NCI-H1436 (cell line): ENCODE data around the gene ACACB.
A peak's percentile ranks its signal among the peaks of the same experiment; 100 is the strongest.

ENCODE experiments used
- DNase-seq: peaks from one replicate; lab custom pipeline; 2025; lab: John Stamatoyannopoulos, UW

The ACACB gene

DNA sequence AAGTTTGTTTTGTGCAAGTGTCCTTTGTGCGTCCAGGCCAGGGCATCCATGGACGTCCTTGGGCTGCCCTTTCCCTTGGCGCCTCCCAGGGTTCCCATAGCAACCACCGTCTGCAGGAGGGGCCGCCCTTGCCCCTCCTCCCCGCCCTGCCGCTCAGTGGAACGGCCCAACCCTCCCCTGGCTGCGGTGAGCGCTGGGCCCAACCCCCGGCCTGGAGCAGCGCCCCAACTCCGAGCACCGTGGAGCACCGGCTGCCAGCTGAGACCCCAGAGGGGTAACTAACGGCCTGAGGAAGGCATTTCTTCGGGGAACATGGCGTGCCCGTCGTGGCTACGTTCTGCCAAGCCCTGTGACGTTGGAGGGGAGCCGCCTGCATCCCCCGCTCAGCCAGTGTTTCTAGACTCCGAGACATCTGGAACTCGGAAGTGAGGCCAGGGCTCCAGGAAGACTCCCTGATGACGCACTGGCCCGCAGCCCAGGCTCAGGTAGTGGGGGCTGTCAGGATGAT is 5.3 kb upstream of the ACACB start:
- DNase-seq: no peak

DNA sequence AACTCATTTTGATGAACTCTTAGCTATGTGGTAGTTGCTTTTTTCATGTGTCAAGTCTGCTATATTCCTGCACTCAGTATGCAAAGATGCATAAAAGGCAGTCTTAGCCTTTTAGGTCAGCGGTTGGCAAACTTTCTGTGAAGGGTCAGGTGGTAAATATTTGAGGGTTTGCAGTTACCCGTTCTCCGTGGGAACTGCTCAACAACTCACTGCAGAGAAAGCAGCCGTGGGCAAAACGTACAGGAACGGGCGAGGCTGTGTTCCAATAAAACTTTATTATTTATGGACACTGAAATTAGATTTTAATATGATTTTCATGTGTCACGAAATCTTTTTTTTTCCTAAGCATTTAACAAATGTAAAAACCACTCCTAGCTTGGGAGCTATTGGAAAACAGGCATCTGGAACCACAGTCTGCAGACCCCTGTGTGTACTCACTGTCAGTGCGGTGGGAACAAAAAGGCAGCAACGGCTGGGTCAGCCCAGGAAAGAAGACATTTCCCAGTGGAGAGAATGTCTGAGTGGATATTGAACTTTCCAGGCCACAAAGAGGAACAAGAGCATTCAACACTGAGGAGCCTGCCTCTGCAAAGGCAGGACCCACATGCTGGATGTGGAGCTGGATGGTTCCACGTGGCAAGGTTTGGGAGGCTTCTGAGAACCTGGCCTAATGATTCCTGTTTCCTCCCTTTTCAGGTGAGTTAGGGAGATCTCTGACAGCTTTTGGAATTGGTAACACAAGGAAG is 3.5 kb upstream of the ACACB start:
- DNase-seq: no peak

DNA sequence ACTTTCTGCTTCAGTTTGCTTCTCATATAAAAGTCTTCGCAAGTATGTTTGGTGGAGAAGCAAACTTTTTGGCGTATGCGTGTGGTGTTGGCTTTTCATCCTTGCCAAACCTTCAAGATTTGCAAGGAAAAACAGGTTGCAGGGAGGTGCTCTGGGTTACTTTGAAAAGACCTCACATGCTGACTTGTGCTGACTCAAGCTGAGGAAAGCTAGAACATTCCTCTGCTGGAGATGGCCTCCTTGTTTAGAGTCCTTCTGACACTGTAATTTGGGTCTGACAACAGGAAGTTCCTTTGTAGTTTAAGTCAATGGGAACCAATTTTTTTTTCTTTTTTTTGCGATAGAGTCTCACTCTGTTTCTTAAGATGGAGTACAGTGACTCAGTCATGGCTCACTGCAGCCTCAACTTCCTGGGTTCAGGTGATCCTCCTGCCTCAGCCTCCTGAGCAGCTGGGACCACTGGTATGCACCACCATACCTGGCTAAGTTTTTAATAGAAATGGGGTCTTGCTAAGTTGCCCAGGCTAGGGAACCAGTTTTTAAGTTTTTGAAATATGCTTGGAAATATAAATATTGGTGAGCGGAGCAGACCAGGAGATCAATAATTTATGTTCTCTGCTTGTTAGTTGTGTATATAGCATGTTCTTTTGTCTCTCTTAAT is 2.6 kb upstream of the ACACB start:
- DNase-seq: no peak

DNA sequence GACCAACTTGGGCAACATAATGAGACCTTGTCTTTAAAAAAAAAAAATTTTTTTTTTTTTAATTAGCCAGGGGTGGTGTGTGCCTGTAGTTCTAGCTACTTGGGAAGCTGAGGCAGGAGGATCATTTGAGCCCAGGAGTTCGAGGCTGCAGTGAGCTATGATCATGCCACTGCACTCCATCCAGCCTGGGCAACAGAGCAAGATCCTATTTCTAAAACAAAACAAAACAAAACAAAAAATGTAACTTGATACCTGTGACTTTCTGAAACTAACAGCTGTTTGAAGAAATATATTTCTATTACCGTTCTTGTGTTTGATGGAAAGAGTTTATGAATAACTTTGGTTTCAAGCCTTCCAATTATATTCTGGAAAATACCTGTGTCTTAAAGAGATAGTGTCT is 1.7 kb upstream of the ACACB start:
- no peak for DNase-seq

DNA sequence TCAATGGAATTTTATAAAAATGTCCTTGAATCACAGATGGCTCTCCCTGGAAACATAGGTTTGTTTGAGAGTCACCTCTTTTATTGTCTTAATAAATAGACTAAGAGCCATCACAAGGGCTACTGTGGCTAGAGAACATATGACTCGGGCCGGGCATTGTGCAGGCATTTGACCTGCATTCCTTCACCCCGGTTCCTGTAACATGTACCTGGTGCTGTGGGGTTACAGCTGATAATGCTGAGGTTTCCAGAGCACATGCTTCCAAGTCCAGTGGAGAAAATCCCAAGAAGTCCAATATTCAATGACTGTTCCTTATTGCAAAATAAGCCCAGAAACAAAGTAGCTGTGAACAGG is 1.0 kb upstream of the ACACB start:
- no peak for DNase-seq

DNA sequence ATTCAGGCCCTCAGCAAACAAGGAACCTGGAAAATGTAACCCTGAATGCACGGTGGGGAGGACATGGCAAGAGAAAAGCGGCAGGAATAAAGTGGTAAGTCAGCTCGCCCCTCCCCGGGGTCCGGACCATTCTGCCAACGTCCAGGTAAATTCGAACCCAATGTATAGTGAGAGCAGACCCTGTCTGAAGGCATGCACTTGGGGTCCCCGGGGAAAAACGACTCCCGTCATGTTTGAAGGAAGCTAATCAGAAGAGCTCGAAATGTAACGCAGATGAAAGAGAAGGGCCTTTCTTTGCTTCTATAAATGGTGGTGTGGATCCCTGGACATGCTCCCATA is 193 bp downstream of the ACACB start:
- DNase-seq: no peak

DNA sequence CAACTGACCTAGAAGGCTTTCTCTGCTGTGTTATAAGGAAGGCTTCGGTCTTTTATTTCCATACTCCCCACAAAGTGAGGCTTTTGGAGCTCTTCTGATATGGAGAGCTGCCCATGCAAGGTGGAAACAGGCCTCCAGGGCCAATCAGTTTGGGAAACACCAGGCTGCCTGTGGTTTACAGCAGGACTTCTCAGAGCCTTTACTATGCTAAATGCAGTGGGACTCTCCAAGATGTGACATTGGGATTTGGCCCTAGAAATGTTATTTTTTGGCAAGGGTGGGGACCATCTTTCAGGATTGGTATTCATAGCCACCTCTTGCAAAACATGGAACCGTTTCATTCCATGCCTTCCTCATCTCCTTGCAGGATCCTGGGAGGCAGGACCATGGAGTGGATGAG is 3.7 kb downstream of the ACACB start:
- no peak for DNase-seq

DNA sequence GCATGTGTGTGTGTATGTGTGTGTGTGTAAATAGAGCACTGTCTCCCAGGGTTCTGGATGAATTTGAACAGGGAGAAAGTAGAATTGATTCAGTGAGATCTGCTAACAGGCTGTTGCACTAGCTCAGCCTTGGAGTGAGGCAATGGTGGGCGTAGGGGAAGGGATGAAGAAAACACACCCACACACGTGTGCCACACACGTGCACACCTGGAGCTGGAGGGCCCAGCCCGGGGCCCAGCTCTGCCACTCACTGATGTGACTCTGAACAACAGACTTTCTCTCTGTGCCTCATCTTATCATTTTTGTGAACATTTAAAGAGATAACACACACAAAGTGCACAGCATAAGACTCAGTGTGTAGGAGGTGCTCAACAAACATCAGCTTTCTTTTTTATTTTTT is 4.2 kb downstream of the ACACB start:
- DNase-seq: no peak

DNA sequence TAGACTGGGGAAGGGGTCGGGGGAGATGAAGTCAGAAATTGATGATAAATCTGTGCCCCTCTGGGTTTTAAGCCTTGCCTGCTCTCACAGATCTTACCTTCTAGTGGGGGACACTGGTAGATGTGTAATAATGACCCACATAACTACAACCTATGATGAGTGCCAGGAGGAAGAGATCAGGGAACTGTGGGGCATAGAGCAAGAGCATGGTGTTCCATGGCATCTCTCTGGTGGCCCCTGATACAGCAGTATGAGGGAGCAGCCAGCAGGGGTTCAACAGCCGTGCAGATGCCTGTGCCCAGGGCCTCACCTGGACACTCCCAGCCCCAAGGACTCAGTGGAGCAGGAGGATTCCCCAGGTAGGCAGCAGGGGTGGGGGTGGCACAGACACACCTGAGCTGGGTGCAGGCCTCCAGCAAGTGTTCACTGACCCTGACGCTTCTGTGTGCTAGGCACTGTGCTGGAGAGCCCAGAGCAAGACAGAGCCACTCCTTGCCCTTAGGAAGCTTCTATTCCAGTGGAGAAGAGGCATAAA is 5.0 kb downstream of the ACACB start:
- DNase-seq: no peak

DNA sequence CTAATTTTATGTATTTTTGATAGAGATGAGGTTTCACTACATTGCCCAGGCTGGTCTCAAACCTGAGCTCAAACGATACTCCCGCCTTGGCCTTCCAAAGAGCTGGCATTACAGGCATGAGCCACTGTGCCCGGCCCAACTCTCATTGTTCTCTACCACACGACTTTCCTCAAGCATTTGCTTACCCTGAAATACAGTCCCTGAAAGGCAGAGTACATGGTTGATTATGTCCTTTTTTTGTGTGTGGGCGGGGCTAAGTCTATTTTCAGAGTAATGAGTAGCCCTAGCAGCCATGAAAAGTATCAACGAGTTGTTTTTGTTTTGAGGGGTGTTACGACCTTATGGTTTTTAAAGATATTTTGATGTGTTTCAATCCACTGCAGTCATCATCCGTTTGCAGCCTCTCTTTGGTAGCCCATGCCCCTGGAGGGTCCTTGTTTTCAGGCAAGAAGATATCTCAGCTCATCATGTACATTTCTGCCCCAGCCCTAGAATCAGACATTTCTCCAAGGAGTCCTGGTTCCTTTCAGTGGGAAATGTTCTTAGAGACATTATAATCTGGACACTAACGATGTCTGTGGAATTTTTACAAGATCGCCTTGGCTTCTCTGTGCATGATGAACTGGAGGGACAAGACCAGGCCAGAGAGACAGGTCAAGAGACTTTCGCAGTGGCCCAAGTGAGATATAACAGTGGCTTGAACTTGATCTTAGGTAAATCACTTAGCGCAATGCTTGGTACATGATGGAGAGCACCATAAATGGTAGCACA is 8.7 kb downstream of the ACACB start:
- no peak for DNase-seq

DNA sequence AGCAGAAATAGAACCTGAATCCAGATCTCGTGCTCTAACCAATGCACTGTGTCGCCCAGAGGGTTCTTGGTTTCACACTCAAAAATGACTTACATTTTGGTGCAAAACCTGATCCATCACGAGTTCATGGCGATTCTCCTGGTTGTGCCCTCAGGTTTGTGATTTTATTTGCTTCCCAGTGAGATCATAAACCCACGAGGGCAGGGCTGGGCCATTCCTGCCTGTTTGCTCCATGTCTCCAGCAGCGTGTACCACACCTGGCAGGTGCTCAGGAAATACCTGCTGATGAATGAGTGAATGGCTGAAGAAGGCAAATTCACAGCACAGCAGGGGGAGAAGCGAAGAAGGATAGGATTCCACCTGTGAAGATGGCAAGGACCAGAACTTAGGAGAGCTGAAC is 9.4 kb downstream of the ACACB start:
- DNase-seq: no peak

DNA sequence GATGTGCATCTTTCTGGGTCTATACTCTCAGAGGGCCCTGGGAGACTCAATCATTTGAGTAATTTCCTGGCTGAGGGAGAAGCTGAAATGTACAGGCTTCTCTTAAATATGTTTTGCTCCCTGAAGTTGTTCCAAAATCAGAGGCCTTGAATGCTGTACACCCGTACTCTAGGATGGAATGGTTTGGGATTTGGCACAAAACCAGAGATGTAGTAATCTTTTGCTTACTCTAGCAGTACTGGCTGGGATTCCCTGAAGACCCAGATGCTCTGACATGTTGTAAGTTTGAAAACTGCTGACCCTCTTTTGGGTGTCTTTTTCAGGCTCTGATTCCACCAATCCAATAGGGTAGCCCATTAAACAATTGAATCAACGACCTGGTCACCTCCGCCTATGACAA is 10.4 kb downstream of the ACACB start:
- no peak for DNase-seq

DNA sequence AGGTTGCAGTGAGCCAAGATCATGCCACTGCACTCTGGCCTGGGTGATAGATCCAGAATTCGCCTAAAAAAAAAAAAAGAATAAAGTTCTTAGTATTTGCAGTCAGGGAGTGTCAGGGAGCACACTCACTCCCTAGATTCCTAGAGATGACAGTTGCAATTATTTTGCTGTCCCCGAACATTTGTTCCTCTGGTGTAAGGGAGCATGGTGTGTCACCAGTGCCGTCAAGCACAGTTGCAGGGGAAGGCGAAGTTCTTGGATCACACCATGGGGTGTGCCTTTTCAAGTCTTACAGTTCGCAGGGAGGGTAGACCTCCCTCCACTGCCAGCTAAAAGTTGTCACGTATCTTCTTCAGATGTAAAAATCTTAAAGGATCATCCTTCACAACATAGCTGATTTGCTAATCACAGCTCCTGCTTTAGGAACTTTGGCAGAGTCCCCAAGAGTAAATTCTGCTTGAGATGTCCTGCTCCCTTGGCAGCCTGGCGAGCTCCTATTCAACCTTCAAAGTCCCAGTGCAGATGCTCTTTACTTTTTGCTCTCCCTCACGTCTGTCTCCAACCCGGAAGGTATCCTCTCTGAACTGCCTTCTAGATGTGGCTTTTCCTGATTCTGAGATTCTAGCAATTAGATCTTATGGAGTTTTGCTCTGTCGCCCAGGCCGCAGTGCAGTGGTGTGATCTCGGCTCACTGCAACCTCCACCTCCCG is 11.3 kb downstream of the ACACB start:
- no peak for DNase-seq

DNA sequence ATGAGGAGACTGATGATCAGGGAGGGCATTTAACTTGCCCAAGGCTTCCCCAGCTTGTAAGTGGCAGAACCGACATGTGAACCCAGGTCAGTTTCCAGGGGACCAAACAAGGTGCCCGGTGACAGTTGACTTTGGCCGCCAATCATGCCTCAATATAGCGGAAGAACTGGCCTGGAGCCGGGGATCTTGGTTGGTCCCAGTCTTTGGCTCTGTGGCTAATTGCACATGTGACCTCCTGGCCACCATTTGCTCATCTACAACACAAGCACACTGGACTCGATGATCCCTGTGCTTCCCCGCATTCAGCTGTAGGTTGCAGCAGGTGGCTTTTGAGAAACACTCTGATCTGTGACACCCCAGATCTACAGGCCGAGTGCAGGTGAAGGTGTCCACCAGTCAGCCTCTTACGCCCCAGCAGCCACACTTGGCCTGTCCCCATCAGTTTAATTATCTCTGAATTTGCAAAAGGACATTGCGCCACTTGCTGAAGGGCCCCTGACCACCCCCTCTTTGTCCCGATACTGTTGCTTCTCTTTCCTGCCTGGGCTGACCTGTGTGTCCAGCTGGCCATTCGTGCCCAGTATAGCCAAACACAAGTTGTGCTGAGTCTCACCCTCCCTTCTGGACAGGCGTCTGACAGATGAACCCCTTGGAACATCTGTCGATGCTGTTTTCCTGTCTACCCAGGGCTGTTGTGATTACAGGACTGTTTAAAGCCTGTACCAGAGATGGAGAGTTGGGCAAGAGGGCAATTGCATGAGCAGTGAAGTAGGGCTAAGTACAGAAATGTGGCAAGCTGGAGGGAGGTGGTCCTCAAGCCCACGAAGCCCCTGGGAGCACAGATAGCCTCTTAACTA is 14.1 kb downstream of the ACACB start:
- no peak for DNase-seq

DNA sequence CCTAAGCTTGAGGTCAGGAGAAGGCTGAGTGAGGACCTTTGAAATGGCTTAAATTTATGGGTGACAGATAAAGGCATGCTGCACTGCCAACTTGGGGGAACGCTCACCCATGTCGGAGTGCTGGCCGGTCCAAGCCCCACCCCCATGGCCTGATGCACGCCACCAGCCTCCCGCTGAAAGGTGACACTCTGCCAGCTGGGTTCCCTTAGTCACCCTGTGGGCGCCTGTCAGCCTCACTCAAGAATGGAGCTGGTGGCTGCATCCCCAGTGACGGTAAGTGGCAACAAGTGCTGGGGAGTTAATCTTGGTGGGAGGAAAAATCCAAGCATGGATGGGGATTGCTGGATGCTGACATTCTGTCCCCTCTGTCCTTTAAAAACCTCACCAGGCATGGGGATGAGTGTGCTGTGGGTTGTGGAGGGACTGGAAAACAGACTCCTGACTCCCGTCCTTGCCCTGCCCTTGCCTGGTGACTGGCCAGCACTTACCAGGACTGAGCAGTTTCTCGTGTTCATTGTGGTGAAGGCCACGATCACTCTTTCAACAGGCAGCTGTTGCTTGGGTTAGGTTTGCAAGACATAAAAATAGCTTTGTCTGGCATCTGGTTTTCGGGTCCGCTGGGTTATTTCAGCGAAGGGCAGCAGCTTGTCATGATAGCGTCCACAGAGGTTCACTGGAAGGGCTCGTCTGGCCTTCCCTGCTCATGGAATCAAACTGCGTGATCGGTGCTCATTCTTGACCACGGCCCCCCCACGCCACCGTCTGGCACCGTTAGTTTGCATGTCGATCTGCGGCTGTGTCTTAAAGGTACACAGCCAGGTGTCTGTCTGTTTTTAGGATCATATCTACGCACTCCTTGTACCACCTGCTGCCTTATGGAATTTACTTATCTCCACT is 15.0 kb downstream of the ACACB start:
- DNase-seq: peak; percentile 2

DNA sequence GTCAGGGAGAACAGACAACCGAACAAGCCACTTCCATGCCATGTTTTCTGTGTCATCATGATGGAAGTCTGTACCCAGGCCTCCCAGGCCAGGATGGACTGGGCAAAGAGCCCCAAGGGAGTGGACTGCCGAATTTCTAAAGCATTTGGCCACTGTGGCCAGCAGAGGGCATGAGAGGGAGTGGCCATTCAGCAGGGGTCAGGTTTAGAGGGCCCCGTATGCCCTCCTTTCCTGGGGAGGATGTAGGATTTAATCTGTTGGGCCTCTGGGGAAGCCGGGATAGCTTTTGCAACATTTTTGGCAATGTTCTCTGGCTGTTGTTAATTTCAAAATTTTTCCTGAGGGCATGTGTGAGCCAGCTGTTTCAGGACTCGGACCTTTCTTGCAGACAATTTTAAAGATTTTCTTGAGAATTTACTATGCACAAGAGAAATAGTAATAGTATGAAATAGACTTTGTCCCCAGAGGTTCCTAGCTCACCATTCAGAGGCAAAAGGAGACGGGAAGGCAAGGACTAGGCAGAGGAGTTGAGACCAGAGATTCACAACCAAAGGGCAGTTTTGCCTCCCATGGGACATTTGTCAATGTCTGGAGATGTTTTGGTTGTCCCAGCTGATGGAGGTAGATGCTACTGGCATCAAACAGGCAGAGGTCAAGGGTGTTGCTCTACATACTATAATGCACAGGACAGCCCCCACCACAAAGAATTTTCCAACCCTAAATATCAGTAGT is 18.0 kb downstream of the ACACB start:
- no peak for DNase-seq

DNA sequence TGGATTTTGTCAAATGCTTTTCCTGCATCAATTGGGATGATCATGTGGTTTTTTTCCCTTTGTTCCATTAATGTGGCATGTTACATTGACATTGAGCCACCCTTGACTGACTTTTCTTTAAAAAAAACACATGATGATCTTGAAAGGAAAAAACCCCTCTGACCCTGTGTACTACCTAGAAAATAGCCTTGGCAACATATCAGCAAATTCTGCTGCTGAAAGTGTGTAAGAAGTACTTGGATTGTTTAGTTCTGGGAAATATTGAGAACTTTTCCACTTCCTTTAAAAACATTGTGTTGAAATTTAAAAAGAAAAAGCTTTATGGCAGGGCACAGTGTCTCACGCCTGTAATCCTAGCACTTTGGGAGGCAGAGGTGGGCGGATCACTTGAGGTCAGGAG is 20.7 kb downstream of the ACACB start:
- DNase-seq: no peak

DNA sequence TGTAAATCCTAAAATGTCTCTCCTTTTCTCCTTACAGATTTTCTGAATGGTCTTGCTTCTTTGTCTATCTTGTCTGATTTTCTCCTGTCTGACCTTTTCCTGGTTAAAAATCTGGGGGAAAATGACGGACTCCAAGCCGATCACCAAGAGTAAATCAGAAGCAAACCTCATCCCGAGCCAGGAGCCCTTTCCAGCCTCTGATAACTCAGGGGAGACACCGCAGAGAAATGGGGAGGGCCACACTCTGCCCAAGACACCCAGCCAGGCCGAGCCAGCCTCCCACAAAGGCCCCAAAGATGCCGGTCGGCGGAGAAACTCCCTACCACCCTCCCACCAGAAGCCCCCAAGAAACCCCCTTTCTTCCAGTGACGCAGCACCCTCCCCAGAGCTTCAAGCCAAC is 23.0 kb downstream of the ACACB start:
- DNase-seq: no peak

DNA sequence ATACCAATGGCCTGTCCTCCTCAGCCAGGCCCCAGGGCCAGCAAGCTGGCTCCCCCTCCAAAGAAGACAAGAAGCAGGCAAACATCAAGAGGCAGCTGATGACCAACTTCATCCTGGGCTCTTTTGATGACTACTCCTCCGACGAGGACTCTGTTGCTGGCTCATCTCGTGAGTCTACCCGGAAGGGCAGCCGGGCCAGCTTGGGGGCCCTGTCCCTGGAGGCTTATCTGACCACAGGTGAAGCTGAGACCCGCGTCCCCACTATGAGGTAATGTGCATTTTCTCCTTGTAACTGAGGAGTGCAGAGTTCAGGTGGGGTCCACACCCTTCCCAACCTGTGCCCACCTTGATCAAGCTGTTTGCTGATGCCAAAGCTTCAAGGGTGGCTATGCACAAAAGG is 23.4 kb downstream of the ACACB start:
- DNase-seq: no peak

DNA sequence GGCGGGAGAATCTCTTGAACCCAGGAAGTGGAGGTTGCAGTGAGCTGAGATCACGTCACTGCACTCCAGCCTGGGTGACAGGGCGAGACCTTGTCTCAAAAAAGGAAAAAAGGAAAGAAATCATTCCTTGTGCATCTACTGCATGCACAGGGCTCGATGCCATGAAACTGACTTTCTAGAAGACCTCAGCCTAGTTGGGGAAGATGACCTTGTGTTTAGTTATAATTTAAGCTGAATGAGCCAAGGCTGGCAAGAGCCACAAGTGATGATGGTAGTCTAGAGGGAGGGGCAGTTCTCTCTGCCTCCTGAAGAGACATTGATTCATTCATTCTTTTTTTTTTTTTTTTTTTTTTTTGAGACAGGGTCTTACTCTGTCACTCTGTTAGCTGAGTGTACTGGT is 24.2 kb downstream of the ACACB start:
- DNase-seq: no peak
